Fibroblast of lung (primary cell): Measurements from ENCODE around the gene RPP30.

ENCODE experiments used
- EZH2 ChIP-seq: IDR thresholded peaks from 2 replicates; pipeline ENCODE4 v1.5.1; 2012; ENCODE audit warnings: low read length, control low read depth, mild to moderate bottlenecking; ENCODE audit errors: missing control alignments
- TF ChIP-seq, protein P1 (sequence below), 2 donors: IDR thresholded peaks in 1 of 2; conservative IDR thresholded peaks in 1 of 2; 1 replicate in 1 of 2; 2 replicates in 1 of 2; pipeline ENCODE4 v1.5.1; 2011 to 2012; ENCODE audit warnings: low read length in 2 of 2, control low read depth in 1 of 2, inconsistent platforms in 1 of 2, low read depth in 1 of 2, mild to moderate bottlenecking in 1 of 2

DNA sequence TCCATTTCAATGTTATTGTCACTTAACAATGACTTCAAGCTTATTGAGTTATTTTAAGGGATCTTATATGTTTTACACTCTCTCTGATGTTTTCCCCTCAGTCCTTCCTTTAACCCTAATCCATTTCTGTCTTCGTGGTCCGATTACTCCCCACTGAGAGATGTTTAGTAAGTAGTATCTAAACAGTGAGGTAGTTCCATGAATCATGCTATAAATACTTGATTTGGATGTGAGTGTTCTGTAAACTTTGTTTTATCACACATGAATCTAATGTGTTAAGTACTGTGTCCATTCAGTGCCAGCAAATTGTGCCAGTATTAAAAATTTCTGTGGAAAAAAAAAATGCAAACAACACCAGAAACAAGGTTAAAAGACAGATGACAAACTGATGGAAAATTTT is 18.6 kb downstream of the RPP30 start:
- TF ChIP-seq, protein P1, sequence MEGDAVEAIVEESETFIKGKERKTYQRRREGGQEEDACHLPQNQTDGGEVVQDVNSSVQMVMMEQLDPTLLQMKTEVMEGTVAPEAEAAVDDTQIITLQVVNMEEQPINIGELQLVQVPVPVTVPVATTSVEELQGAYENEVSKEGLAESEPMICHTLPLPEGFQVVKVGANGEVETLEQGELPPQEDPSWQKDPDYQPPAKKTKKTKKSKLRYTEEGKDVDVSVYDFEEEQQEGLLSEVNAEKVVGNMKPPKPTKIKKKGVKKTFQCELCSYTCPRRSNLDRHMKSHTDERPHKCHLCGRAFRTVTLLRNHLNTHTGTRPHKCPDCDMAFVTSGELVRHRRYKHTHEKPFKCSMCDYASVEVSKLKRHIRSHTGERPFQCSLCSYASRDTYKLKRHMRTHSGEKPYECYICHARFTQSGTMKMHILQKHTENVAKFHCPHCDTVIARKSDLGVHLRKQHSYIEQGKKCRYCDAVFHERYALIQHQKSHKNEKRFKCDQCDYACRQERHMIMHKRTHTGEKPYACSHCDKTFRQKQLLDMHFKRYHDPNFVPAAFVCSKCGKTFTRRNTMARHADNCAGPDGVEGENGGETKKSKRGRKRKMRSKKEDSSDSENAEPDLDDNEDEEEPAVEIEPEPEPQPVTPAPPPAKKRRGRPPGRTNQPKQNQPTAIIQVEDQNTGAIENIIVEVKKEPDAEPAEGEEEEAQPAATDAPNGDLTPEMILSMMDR (conservative IDR thresholded peaks at IDR 0.05 in 1 of 2, IDR thresholded peaks at IDR 0.05 in 1 of 2; ENCODE audit: low read depth in 1 of 2, low read length in 2 of 2) = no peak
- TF ChIP-seq EZH2 = no peak
